Measurements from ENCODE around the gene TRPM8. TPM values are rescaled to one million over a fixed set of nuclear protein-coding genes. Genes with fewer than 3 reads are reported as not detected.

Gene TRPM8
- total RNA-seq, 2 experiments from 2014 or later, result not detected

DNA sequence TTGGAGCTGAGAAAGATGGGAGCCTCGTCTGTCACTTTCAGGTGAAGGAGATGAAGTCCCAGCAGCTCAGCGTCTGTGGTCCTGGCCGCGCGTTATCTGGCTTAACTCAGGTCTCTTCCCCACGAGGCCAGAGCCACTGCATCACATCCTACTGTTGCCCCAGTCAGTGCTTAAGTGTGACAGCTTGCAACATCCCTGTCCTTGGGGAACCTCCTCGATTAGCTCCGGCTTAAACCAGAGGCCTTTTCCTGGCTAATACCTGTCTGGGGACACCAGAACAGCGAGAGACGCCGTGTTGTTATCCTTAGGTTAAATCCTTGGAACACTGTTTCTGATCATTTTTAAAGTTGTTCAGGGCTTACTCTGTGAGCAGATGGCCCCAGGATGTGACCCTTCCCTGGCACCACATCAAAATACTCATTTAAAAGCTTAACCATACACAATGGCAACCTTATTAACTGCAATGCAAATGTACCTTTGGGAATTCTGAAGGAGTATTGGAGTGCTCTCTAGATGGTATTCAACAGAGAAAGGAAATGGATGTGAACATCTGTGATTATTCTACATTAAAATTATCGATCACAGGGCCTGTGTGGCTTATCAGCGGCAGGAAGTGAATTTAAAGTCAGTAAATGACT, 72.2 kb downstream of the TRPM8 start:
- Mint-ChIP-seq H3K4me3 (no peak overlapping the region), H3K9me3 (ENCODE audit: low read depth) (peaks cover 2% of the 10 kb centered on the region), H3K4me1 (peaks cover 41% of the 10 kb centered on the region), H3K27ac (no peak overlapping the region), H3K27me3 (peaks cover 13% of the 10 kb centered on the region), H3K36me3 (peaks cover 24% of the 10 kb centered on the region)
- DNase-seq, result no peak
- CTCF ChIA-PET, result interaction anchor here (1.1 to 3.1 kb wide), 10 partner anchors 9 to 556 kb away, joined by 3 to 10 read pairs (median 5); partner anchors contain the start of gene ARL4C
- ATAC-seq, result no peak

DNA sequence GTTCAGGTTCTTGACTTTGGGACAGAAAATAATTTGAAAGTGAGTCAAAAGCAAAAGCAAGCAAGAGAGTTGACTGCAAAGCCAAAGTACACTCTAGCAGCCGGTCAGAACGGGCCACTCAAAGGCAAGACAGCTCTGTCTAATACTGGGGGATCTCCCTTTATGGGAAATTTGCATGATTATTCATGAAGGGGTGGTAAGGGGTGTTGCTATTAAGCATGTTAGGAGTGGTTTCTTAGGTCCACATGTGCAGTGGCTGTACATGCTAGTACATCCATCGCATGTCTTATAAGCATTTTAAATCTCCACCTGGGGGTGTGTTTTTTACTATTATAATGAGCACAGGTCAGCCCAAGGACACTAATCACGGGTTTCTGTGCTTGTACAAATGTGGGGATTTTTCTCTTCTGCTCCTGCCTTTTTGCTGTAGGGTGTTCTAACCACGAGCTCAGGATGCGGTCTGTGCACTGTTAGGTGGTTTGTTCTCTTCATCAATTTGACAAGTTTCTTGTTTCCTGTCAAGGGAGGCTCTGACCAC, 73.2 kb downstream of the TRPM8 start:
- ATAC-seq, result peak; percentile 82
- peaks cover 24% of the 10 kb centered on the region for H3K36me3 Mint-ChIP-seq
- peaks cover 2% of the 10 kb centered on the region for H3K9me3 Mint-ChIP-seq (ENCODE audit: low read depth)
- H3K27me3 Mint-ChIP-seq, result peaks cover 13% of the 10 kb centered on the region
- CTCF ChIA-PET, result interaction anchor here (0.9 to 3.1 kb wide), 10 partner anchors 10 to 555 kb away, joined by 3 to 10 read pairs (median 5); partner anchors contain the start of gene ARL4C
- DNase-seq, result peak; percentile 95
- H3K4me1 Mint-ChIP-seq, result peaks cover 43% of the 10 kb centered on the region
- H3K27ac Mint-ChIP-seq, result peak overlapping the region; percentile 54
- H3K4me3 Mint-ChIP-seq, result peak overlapping the region; percentile 44

DNA sequence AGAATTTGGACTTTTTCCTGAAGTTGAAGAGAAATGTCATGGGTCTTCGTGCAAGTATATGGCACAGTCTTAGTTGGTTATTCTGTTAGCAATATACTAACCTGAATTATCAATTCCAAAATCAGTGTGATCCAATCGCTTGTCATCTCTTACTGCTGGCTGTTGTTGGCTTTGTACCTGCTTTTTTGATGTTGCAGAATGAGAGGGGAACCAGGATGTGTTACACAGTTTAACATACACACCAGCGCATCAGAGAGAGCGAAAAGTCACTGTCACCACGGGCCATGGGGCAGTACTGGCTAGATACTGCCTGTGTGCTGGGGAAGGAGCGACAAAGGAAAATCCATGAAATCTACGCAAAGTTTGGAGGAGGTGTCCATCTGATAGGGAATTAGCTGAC, 74.0 kb downstream of the TRPM8 start:
- peaks cover 24% of the 10 kb centered on the region for H3K36me3 Mint-ChIP-seq
- CTCF ChIA-PET, result interaction anchor here (0.9 to 2.7 kb wide), 6 partner anchors 14 to 554 kb away, joined by 3 to 10 read pairs (median 6); partner anchors contain the start of gene ARL4C
- peaks cover 13% of the 10 kb centered on the region for H3K27me3 Mint-ChIP-seq
- H3K9me3 Mint-ChIP-seq (ENCODE audit: low read depth), result peaks cover 2% of the 10 kb centered on the region
- H3K4me3 Mint-ChIP-seq, result no peak overlapping the region
- DNase-seq, result no peak
- H3K4me1 Mint-ChIP-seq, result peaks cover 48% of the 10 kb centered on the region
- no peak overlapping the region for H3K27ac Mint-ChIP-seq
- no peak for ATAC-seq

DNA sequence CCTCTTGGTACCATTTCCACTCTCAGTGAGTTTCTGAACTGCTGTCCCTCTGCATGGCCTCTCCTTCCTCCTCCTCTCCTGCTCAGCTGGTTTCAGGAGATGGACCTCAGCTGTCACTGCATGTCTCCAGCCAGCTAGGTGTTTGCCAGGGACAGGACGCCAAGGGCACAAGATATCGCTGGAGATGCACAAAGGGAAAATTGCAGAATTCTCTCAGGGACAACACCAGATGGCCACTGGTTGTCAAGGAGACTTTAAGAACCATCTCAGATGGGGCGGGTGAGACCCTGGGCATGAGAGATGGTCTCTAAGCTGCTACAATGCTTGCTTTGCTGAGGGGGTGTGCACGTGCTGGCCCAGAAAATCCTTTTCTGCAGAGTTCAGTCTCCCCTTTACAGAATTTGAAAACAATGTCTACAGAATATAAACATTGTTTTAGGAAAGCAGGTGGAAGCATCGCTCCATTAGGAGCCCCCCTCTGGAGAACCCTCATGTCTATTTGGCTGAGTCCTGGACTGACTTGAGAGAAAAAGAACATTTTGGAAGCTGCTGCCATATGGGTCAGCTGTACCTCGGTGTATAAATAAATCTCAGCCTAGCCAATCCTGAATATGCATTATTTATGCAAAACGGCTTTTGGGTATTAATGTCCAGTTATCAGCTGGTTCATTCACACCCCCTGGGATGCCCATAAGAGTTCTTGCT, 75.5 kb downstream of the TRPM8 start:
- Mint-ChIP-seq H3K4me3 (no peak overlapping the region), H3K36me3 (peaks cover 24% of the 10 kb centered on the region), H3K27ac (no peak overlapping the region), H3K9me3 (ENCODE audit: low read depth) (peaks cover 2% of the 10 kb centered on the region), H3K27me3 (peaks cover 13% of the 10 kb centered on the region), H3K4me1 (peaks cover 58% of the 10 kb centered on the region)
- no peak for DNase-seq
- no peak for ATAC-seq
- CTCF ChIA-PET, result interaction anchor here (0.5 to 1.4 kb wide), 2 partner anchors 12 to 518 kb away, joined by 3 read pairs; no protein-coding TSS in a partner anchor

DNA sequence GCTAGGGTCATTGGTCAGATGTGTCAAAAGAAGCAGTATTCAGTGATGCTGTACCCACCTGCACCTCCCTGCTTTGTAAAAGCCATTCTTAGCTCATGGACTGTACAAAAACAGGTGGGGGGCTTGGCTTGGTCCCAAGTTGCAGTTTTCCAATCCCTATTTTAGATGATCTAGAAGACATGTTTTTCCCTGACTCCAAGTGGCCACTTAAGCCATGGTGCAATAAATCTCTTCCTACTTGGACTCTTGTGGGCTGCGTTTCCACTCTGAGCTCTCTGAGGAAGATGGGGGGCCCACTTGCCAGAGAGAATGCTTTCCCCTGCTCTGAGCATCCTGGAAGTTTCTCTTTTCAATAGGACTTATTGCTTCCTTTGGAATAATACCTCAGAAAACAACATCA, 76.3 kb downstream of the TRPM8 start:
- H3K36me3 Mint-ChIP-seq, result peaks cover 17% of the 10 kb centered on the region
- no peak overlapping the region for H3K27ac Mint-ChIP-seq
- H3K4me1 Mint-ChIP-seq, result peaks cover 61% of the 10 kb centered on the region
- H3K27me3 Mint-ChIP-seq, result peaks cover 11% of the 10 kb centered on the region
- DNase-seq (no peak), ATAC-seq (no peak)
- H3K4me3 Mint-ChIP-seq, result no peak overlapping the region
- CTCF ChIA-PET, result interaction anchor here (1.4 kb wide), 1 partner anchor 11 kb away, joined by 3 read pairs; no protein-coding TSS in a partner anchor
- H3K9me3 Mint-ChIP-seq (ENCODE audit: low read depth), result no peaks in the 10 kb centered on the region

GRCh38 chr2:233994151-233994550, 77.0 kb downstream of the TRPM8 start:
- CTCF ChIA-PET, result interaction anchor here (1.4 kb wide), 1 partner anchor 10 kb away, joined by 3 read pairs; no protein-coding TSS in a partner anchor
- ATAC-seq (no peak), DNase-seq (no peak)
- Mint-ChIP-seq H3K9me3 (ENCODE audit: low read depth) (no peaks in the 10 kb centered on the region), H3K27ac (no peak overlapping the region), H3K27me3 (peaks cover 11% of the 10 kb centered on the region), H3K36me3 (peaks cover 14% of the 10 kb centered on the region), H3K4me1 (peaks cover 60% of the 10 kb centered on the region), H3K4me3 (no peak overlapping the region)

DNA sequence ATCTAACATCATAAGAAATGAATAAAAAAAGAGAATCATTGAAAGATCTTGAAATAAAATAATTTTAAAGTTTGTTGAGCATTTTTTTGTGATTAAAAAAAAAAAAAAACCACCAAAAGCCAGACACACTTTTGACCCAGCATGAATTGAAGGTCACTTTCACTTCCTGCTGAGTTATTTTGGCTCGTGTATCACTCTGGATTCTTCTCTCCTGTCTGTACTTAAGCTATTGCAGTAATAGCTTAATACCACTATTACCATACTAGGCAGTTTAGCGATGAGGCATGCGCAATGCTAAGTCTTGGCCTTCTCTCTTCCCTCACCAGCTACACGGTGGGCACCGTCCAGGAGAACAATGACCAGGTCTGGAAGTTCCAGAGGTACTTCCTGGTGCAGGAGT, 78.8 kb downstream of the TRPM8 start:
- peaks cover 9% of the 10 kb centered on the region for H3K27me3 Mint-ChIP-seq
- DNase-seq, result no peak
- H3K4me1 Mint-ChIP-seq, result peaks cover 54% of the 10 kb centered on the region
- CTCF ChIA-PET, result interaction anchor here (1.1 kb wide), 1 partner anchor 139 kb away, joined by 3 read pairs; no protein-coding TSS in a partner anchor
- no peak for ATAC-seq
- H3K27ac Mint-ChIP-seq, result no peak overlapping the region
- no peaks in the 10 kb centered on the region for H3K9me3 Mint-ChIP-seq (ENCODE audit: low read depth)
- peaks cover 4% of the 10 kb centered on the region for H3K36me3 Mint-ChIP-seq
- no peak overlapping the region for H3K4me3 Mint-ChIP-seq

GRCh38 chr2:233996461-233996860, 79.3 kb downstream of the TRPM8 start:
- Mint-ChIP-seq H3K4me3 (no peak overlapping the region), H3K9me3 (ENCODE audit: low read depth) (no peaks in the 10 kb centered on the region), H3K4me1 (peaks cover 54% of the 10 kb centered on the region), H3K27me3 (peaks cover 6% of the 10 kb centered on the region), H3K36me3 (peaks cover 2% of the 10 kb centered on the region), H3K27ac (no peak overlapping the region)
- CTCF ChIA-PET, result interaction anchor here (1.1 kb wide), 1 partner anchor 139 kb away, joined by 3 read pairs; no protein-coding TSS in a partner anchor
- DNase-seq, result no peak
- no peak for ATAC-seq

DNA sequence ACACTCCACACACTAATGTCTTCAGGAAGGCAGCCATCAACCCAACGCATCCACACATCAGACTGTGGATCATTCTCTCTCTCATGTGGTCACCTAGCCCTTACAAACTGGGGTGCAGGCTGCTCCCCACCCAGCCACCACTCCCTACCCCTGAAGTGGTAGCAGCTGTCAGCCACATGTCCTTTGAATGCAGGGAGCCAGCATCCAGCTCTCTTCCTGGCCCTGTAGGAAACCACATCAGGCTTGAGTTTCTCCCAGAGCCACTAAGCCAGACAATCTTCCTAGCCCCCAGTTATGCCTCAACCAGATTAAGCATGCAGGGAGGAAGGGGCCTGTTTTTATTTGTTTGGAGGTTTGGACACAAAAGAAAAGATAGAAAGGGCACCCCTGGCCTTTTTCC, 80.5 kb downstream of the TRPM8 start:
- no peak overlapping the region for H3K4me3 Mint-ChIP-seq
- peaks cover 9% of the 10 kb centered on the region for H3K27me3 Mint-ChIP-seq
- CTCF ChIA-PET, result interaction anchor here (1.5 kb wide), 1 partner anchor 36 kb away, joined by 4 read pairs; no protein-coding TSS in a partner anchor
- no peaks in the 10 kb centered on the region for H3K36me3 Mint-ChIP-seq
- DNase-seq (no peak), ATAC-seq (no peak)
- peaks cover 52% of the 10 kb centered on the region for H3K4me1 Mint-ChIP-seq
- no peaks in the 10 kb centered on the region for H3K9me3 Mint-ChIP-seq (ENCODE audit: low read depth)
- H3K27ac Mint-ChIP-seq, result no peak overlapping the region

GRCh38 chr2:233999182-233999581, 82.0 kb downstream of the TRPM8 start:
- Mint-ChIP-seq H3K9me3 (ENCODE audit: low read depth) (no peaks in the 10 kb centered on the region), H3K27me3 (peaks cover 22% of the 10 kb centered on the region), H3K27ac (no peak overlapping the region), H3K36me3 (no peaks in the 10 kb centered on the region), H3K4me1 (peaks cover 59% of the 10 kb centered on the region), H3K4me3 (no peak overlapping the region)
- CTCF ChIA-PET, result interaction anchor here (0.5 to 1.5 kb wide), 2 partner anchors 35 to 549 kb away, joined by 4 to 5 read pairs; no protein-coding TSS in a partner anchor
- no peak for ATAC-seq
- DNase-seq, result no peak

GRCh38 chr2:234001380-234002160, 84.4 kb downstream of the TRPM8 start:
- peak; percentile 62 for DNase-seq
- H3K4me1 Mint-ChIP-seq, result peaks cover 50% of the 10 kb centered on the region
- CTCF ChIA-PET, result no interaction called here
- peak overlapping the region; percentile 34 for H3K4me3 Mint-ChIP-seq
- peak overlapping the region; percentile 75 for H3K27ac Mint-ChIP-seq
- H3K36me3 Mint-ChIP-seq, result no peaks in the 10 kb centered on the region
- H3K27me3 Mint-ChIP-seq, result peaks cover 32% of the 10 kb centered on the region
- no peaks in the 10 kb centered on the region for H3K9me3 Mint-ChIP-seq (ENCODE audit: low read depth)
- peak; percentile 66 for ATAC-seq

GRCh38 chr2:234002281-234002680, 85.1 kb downstream of the TRPM8 start:
- no peaks in the 10 kb centered on the region for H3K36me3 Mint-ChIP-seq
- CTCF ChIA-PET, result no interaction called here
- DNase-seq, result no peak

More at GRCh38 chr2:234002281-234002680, 85.1 kb downstream of the TRPM8 start:
- Mint-ChIP-seq H3K27ac (no peak overlapping the region), H3K4me3 (no peak overlapping the region), H3K4me1 (peaks cover 48% of the 10 kb centered on the region), H3K27me3 (peaks cover 34% of the 10 kb centered on the region), H3K9me3 (ENCODE audit: low read depth) (no peaks in the 10 kb centered on the region)
- no peak for ATAC-seq

Data from activated CD8-positive, alpha-beta memory T cell treated with anti-CD3 and anti-CD28 coated beads, Interleukin-2, amount 10 ng/mL, durations not matched to agents 7 days and 5 days (primary cell).